Ectodermal cell (in vitro differentiated cells): ENCODE data around the gene DDX43. TPM values are rescaled to one million over a fixed set of nuclear protein-coding genes. Genes with fewer than 3 reads are reported as not detected.

Experiments used
- H3K27ac ChIP-seq: 2 replicates; pipeline ENCODE4 v1.7.0; 2013; ENCODE audit warnings: mild to moderate bottlenecking, low read depth, low read length; ENCODE audit not compliant: insufficient read depth, poor library complexity, severe bottlenecking
- H3K27me3 ChIP-seq: 2 replicates; pipeline ENCODE4 v1.7.0; 2013; ENCODE audit warnings: mild to moderate bottlenecking, low read length; ENCODE audit not compliant: insufficient read depth, control insufficient read depth, poor library complexity, severe bottlenecking
- H3K36me3 ChIP-seq: one replicate; pipeline ENCODE4 v1.7.0; 2013; ENCODE audit warnings: low read length; ENCODE audit not compliant: control insufficient read depth, insufficient read depth
- H3K4me1 ChIP-seq: one replicate; pipeline ENCODE4 v1.7.0; 2013; ENCODE audit warnings: low read length; ENCODE audit not compliant: control insufficient read depth, insufficient read depth
- H3K4me3 ChIP-seq: 2 replicates; pipeline ENCODE4 v1.7.0; 2013; ENCODE audit warnings: low read depth, low read length, control low read depth; ENCODE audit not compliant: insufficient read depth
- H3K9me3 ChIP-seq: 2 replicates; pipeline ENCODE4 v1.7.0; 2013; ENCODE audit warnings: mild to moderate bottlenecking, low read length, moderate library complexity; ENCODE audit not compliant: control insufficient read depth
- WGBS, 2 experiments: methylation state at CpG; one replicate each; pipeline ENCODE4 v1.1.7; 2013; ENCODE audit warnings: missing lambda C conversion rate in 2 of 2; 5-methylcytosine and 5-hydroxymethylcytosine counted together
- polyA plus RNA-seq, 4 experiments: library from polyadenylated mRNA; stranded (reverse); fragments of 50-300 nt; gene quantifications; one replicate each; pipeline ENCODE4 v1.2.3, GENCODE V29; 2013

Gene DDX43
- not detected for polyA plus RNA-seq (2013, experiment 1 of 4)
- polyA plus RNA-seq (2013, experiment 2 of 4), result not detected
- not detected for polyA plus RNA-seq (2013, experiment 3 of 4)
- not detected for polyA plus RNA-seq (2013, experiment 4 of 4)

DNA sequence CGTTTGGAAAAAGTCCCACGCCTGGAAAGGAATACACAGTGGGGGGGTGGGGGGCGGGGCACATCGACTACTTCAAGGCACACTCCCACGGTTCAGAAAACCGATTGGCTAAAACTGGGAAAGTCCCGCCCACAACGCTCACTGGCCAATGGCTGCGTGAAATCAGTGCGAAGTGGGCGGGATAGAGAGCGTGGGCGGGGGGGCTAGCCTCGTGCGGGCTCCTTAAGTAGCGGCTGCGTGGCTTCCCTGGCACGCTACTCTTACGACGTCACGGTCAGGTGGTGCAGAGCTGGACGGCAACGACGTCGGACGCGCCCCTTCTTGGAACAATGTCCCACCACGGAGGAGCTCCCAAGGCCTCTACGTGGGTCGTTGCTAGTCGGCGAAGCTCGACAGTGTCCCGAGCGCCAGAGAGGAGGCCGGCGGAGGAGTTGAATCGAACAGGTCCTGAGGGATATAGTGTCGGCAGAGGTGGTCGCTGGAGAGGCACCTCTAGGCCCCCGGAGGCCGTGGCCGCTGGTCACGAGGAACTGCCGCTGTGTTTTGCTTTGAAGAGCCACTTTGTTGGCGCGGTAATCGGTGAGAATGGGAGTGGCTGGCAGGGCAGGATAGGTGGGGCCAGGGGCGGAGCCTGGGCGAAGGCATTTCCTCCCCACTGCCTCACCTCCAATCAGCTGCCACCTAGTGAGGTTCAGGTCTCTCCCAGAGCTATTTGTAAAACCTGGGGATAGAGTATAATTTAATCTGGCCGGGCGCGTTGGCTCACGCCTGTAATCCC, at the start of gene DDX43:
Gene DDX43, plus strand, starts transcription at position 252 of the 778 bp plus-strand sequence. Its CDS starts 78 bp downstream, at position 330.
- no peak within 1 kb of the TSS for H3K4me3 ChIP-seq
- no peaks in the 10 kb centered on the region for H3K4me1 ChIP-seq

DNA sequence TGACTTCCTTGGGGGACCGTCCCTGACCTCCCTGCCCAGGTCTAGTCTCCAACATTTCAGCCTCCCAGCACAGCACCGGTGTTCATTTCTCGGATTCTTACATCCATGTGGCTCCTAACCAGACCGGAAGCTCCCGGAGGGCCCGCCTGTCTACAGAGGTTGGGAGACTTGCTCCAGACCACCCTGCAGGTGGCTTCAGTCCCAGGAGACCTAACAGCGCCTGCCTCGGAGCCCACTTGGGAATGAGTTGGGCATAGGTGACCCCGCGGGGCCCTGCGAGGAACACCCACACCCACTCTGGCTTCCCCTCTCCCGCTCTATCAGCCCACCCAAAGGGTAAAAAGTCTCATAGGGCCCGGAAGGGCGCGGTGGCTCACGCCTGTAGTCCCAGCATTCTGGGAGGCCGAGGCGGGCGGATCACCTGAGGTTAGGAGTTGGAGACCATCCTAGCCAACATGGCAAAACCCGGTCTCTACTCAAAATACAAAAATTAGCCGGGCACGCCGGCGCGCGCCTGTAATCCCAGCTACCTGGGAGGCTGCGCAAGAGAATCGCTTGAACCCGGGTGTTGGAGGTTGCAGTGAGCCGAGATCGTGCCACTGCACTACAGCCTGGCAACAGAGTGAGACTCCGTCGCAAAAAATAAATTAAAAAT, 46.0 kb upstream of the DDX43 start:
- Histone ChIP-seq H3K27ac (no peak overlapping the region), H3K9me3 (no peaks in the 10 kb centered on the region), H3K4me3 (no peak overlapping the region), H3K36me3 (no peaks in the 10 kb centered on the region), H3K4me1 (no peaks in the 10 kb centered on the region), H3K27me3 (no peaks in the 10 kb centered on the region)
- WGBS, 2 experiments, result 93 to 94% methylated on average over 31 to 33 of the region's 33 CpGs

More for the DNA sequence above, at the start of gene DDX43:
- WGBS, 2 experiments, result 96% methylated on average over 54 of the region's 54 CpGs
- H3K36me3 ChIP-seq, result no peaks in the 10 kb centered on the region
- no peaks in the 10 kb centered on the region for H3K27me3 ChIP-seq
- H3K27ac ChIP-seq, result no peak within 1 kb of the TSS
- no peaks in the 10 kb centered on the region for H3K9me3 ChIP-seq

DNA sequence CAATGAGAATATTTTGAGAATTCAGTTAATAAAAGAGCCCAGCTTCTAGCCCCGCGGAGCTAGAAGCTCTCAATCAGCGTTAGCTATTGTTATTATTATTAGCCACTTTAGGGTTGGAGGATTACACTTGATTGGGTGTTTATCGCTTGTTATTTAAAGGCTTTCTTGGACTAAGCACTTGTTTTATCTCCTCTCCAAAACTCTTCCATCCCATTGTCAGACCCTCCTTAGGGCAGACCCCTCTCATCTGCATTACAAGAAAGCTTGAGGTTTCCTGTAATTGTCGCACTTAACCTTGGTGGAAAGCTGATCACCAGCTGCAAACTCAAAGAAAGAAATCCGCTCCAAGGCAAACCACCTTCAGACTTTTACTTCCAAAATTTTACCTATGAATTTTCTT, 45.3 kb upstream of the DDX43 start:
- Histone ChIP-seq H3K4me1 (no peaks in the 10 kb centered on the region), H3K27ac (no peak overlapping the region), H3K27me3 (no peaks in the 10 kb centered on the region), H3K36me3 (no peaks in the 10 kb centered on the region), H3K9me3 (no peaks in the 10 kb centered on the region), H3K4me3 (no peak overlapping the region)
- WGBS, 2 experiments, result 18 to 21% methylated on average over 5 to 6 of the region's 6 CpGs

DNA sequence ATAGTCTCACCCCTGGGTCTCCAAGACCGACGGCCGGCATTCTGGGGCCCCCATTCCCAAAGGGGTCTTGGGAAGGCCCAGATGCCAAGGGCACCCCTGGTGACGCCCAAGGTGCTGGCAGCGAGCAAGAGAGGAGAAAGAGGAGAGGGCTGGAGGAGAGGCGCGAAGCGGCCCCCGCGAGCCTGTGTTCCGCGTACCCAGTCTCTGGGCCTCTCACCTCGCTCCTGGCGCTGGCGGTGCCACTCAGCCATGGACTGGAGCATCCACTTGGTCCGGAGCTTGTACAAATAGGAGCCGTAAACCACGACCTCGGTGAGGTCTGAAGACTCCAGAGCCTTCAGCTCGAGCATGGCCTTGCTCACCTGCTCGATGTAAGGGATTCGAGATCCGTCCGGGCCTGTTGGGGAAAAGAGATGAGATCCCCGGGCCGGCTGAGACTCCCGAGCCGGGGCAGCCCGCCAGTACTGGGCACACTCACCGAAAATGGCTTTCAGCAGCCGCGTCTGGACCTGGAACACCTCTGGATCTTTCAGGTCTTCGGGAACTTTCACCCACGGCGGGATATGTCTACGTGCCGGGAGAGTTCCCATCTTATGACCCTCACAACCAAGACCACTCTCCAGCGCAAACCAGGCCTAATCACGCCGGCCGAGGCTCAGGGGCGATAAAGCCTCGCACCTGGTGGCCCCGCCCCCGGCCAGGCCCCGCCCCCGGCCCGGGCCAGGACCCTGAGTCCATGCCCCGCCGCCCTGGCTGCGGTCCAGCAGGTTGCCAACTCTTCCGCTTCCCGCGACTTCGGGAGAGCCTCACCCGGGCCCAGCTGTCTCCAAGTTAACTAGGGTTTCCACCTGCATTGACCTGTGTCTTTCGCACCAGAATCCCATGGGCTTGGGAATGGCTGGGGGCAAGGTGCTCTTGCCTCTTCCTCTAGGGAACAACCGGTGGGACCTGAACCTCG, 40.7 kb upstream of the DDX43 start, which contains the start of gene DPPA5:
Gene DPPA5, minus strand, starts transcription at position 641 of the 958 bp plus-strand sequence. Its CDS starts 51 bp downstream, at position 590.
- H3K4me3 ChIP-seq, result no peak within 1 kb of the TSS
- no peak within 1 kb of the TSS for H3K27ac ChIP-seq
- no peaks in the 10 kb centered on the region for H3K36me3 ChIP-seq
- H3K9me3 ChIP-seq, result no peaks in the 10 kb centered on the region
- H3K4me1 ChIP-seq, result no peaks in the 10 kb centered on the region
- WGBS, 2 experiments, result 96% methylated on average over 59 of the region's 59 CpGs
- no peaks in the 10 kb centered on the region for H3K27me3 ChIP-seq

DNA sequence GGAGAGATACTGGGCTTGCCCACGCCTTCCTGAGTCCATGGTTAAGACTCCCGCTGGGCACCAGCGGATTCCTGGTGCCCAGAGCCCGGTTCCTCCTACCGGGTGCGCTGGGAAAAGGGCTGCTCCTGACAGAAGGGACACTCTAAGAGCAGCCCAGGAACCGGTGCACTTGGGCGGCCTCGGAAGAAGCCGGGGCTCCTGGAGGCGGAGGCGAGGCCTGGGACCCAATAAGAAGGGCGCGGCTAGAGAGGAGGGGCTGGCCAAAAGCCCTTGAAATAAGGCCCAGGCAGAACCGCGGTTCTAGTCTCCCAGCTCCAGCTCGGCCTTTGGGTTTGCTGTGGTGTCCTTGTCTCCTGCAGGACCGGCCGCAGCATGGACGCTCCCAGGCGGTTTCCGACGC, 32.3 kb upstream of the DDX43 start, which contains the start of gene KHDC3L:
Gene KHDC3L, plus strand, starts transcription at position 301 of the 400 bp plus-strand sequence. Its CDS starts 72 bp downstream, at position 373.
- no peak within 1 kb of the TSS for H3K27ac ChIP-seq
- H3K9me3 ChIP-seq, result no peaks in the 10 kb centered on the region
- no peaks in the 10 kb centered on the region for H3K27me3 ChIP-seq
- H3K4me3 ChIP-seq, result no peak within 1 kb of the TSS
- no peaks in the 10 kb centered on the region for H3K4me1 ChIP-seq
- 96% methylated on average over 23 of the region's 23 CpGs for WGBS, 2 experiments
- no peaks in the 10 kb centered on the region for H3K36me3 ChIP-seq

DNA sequence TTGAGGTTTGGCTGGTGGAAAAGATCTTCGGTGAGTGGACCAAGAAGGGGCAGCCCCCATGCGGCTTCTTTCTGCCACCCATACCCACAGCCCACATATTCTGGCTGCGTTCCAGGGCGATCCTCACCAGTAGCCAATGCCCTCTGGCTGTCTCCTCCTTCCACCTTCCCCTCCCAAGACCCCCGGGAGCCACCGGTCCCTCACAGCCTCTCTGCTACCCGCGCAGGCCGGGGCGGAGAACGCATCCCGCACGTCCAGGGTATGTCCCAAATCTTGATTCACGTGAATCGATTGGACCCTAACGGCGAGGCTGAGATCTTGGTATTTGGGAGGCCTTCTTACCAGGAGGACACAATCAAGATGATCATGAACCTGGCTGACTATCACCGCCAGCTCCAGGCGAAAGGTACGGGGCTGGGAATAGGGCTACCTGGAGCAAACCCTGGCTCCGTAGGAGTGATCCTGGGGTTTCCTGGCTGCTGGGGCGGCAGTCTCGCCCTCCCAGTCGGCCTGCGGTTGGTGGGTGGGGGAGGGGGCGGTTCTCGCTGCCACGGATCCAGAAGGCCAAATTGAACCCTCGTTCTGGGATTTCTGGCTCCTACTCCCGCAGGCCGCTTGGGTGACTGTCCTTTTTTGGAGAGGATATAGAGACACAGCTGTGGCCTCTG, 31.6 kb upstream of the DDX43 start:
- H3K4me1 ChIP-seq, result no peaks in the 10 kb centered on the region
- 95 to 96% methylated on average over 31 of the region's 31 CpGs for WGBS, 2 experiments
- no peak overlapping the region for H3K27ac ChIP-seq
- no peaks in the 10 kb centered on the region for H3K36me3 ChIP-seq
- H3K4me3 ChIP-seq, result no peak overlapping the region
- no peaks in the 10 kb centered on the region for H3K9me3 ChIP-seq
- H3K27me3 ChIP-seq, result no peaks in the 10 kb centered on the region

DNA sequence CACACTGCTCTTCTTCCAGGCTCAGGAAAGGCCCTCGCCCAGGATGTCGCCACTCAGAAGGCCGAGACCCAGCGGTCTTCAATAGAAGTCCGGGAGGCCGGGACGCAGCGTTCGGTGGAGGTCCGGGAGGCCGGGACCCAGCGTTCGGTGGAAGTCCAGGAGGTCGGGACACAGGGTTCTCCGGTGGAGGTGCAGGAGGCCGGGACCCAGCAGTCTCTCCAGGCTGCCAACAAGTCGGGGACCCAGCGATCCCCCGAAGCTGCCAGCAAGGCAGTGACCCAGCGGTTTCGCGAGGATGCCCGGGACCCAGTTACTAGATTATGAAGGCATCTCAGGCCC, 31.1 kb upstream of the DDX43 start:
- Histone ChIP-seq H3K36me3 (no peaks in the 10 kb centered on the region), H3K27ac (no peak overlapping the region), H3K9me3 (no peaks in the 10 kb centered on the region), H3K4me3 (no peak overlapping the region), H3K4me1 (no peaks in the 10 kb centered on the region), H3K27me3 (no peaks in the 10 kb centered on the region)
- 95 to 97% methylated on average over 23 of the region's 23 CpGs for WGBS, 2 experiments

DNA sequence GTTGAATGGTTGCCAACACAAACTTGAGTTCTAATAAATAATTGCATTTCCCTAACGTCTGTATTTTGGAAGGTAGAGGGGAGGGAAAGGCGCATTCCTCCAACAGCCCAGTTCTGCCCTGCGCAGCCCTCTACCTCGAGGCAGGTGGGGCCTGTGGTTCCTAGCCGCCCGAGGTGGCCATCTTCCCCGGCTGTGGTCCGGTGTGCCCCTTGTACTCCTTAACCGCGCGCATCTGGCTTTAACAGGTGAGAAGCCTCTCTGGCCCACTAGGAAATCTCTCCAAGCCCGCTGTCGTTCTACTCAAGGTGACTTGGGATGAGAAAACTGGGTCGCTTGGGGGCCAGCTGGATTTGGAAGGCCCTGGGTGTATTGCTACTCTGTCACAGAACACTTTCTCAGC, 30.5 kb upstream of the DDX43 start:
- WGBS, 2 experiments, result 96% methylated on average over 14 of the region's 14 CpGs
- H3K4me1 ChIP-seq, result no peaks in the 10 kb centered on the region
- H3K9me3 ChIP-seq, result no peaks in the 10 kb centered on the region
- no peak overlapping the region for H3K4me3 ChIP-seq
- no peaks in the 10 kb centered on the region for H3K27me3 ChIP-seq
- no peak overlapping the region for H3K27ac ChIP-seq
- no peaks in the 10 kb centered on the region for H3K36me3 ChIP-seq

DNA sequence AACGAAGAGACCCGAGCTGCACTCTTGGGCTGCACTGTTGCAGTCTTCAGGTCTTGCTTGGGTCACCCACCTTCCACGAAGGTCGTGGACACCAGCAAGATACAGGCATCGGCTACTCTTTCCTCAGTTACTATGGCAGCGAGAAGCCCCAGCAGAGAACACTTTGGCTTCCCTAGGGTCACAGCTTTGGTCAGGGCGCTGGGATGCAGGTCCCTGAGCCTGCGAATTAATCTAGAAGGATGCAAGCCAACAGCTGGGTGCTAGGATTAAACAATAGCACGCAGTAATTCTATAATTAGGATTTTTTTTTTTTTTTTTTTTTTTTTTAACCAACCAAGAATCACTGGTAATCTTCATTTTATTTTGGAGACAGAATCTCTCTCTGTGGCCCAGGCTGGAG, 30.1 kb upstream of the DDX43 start:
- WGBS, 2 experiments, result 91 to 93% methylated on average over 8 to 9 of the region's 9 CpGs
- Histone ChIP-seq H3K27me3 (no peaks in the 10 kb centered on the region), H3K4me1 (no peaks in the 10 kb centered on the region), H3K36me3 (no peaks in the 10 kb centered on the region), H3K9me3 (no peaks in the 10 kb centered on the region), H3K27ac (no peak overlapping the region), H3K4me3 (no peak overlapping the region)
